ELF-1 (cell line): Measurements from ENCODE around the gene NFATC4.
"Not testable (repeated sequence)": the region's sequence is repeated elsewhere in the genome, so short reads cannot be mapped to it uniquely, and the experiment has no call there.

ENCODE experiments used
- DNase-seq: peaks from one replicate; pipeline ENCODE4 v3.0.0-alpha.2; 2016; ENCODE audit warnings: low read depth, low spot score

The NFATC4 gene

DNA sequence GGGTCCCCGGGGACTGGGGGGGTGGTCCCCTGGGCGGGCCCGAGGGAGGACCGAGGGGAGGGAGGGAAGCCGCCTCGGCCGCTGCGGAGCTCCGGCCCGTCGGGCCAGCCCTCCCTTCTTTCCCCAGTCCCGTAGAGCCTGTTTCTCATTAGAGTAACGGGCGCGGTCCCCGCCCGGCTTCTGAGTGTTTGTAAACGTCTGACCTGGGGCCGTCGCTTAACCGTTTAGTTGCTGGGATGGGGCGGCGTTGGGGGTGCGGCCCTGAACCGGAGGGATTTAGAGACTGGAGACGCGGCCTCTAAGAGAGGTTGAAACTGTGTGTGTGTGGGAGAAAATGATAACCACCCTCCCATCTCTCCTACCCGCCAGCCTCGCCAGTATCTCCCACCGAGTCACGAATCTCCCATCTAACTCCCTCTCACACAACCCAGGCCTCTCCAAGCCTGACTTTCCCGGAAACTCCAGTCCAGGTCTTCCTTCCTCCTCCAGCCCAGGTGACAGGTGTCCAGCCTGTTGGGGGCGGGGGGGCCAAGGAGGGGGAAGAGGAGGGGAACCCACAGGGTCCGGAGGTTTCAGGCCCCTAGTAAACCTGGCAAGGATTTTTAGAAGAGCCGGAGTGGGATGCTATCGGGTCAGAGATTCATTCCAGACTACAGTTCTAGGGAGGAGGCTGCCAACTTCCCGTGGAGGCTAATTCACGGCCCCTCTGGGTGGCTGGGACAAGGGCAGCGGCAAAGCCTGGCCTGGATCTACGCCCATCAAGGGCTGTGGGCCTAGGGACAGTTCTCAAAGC is 1.1 kb upstream of the NFATC4 start:
- peak; percentile 95 for DNase-seq

DNA sequence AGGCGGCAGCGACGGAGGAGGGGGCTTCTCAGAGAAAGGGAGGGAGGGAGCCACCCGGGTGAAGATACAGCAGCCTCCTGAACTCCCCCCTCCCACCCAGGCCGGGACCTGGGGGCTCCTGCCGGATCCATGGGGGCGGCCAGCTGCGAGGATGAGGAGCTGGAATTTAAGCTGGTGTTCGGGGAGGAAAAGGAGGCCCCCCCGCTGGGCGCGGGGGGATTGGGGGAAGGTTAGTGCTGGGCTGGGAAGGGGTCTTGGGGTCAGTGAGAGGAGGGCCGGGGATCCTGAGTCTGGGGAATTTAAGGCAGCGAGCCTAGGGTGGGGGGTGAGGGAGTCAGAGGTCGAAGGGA is 203 bp downstream of the NFATC4 start:
- DNase-seq = no peak

- DNase-seq = no peak
These were observed 723 bp downstream of the NFATC4 start for GRCh38 chr14:24368562-24369252.

GRCh38 chr14:24369463-24369862 is 1.5 kb downstream of the NFATC4 start:
- DNase-seq = no peak

- DNase-seq = no peak
These were observed 2.1 kb downstream of the NFATC4 start for GRCh38 chr14:24369907-24370687.

DNA sequence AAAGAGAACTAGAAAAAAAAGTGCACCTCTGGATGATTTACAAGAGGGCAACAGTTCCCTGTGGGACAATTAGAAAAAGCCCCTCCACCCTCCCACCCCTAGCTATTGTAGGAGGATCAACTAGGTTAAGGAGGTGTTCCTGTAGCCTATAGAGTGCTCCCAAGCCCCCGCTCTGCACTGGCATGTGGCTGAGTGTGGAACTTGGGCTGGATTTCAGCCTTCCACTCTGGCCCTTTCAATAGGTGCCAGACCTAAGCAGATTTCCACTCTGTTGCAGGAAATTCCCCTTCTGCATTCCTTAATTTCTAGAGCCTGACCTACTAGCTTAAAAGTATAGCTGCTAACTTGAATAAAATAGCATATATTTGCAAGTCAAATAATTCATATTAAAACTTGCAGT is 2.8 kb downstream of the NFATC4 start:
- DNase-seq = no peak

GRCh38 chr14:24371605-24372004 is 3.6 kb downstream of the NFATC4 start:
- DNase-seq = not testable (repeated sequence)

DNA sequence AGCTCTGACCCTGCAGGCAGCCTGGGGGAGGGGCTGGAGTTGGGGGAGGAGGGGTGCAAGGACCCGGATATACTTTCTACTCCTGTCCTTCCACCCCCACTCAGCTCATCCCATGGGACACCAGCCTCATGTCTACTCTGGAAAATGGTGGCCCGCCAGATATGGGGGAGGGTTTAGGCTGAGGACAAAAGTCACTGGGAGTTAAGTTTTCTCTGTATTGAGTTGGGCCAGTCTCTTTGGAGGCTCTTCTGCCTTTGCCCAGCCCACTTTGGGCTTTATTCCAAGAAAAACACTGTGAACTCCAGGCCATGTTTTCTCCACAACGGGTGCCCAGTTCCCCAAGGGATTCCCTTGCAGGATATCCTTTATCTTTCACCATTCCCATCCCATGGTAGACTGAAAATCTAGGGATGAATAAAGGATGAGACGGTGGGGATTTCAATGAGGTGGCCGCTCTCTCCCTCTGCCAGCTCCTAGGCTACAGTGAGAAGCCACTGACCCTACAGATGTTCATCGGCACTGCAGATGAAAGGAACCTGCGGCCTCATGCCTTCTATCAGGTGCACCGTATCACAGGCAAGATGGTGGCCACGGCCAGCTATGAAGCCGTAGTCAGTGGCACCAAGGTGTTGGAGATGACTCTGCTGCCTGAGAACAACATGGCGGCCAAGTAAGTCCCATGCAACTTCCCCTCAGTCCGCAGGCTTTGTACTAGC is 4.9 kb downstream of the NFATC4 start:
- DNase-seq = no peak

DNA sequence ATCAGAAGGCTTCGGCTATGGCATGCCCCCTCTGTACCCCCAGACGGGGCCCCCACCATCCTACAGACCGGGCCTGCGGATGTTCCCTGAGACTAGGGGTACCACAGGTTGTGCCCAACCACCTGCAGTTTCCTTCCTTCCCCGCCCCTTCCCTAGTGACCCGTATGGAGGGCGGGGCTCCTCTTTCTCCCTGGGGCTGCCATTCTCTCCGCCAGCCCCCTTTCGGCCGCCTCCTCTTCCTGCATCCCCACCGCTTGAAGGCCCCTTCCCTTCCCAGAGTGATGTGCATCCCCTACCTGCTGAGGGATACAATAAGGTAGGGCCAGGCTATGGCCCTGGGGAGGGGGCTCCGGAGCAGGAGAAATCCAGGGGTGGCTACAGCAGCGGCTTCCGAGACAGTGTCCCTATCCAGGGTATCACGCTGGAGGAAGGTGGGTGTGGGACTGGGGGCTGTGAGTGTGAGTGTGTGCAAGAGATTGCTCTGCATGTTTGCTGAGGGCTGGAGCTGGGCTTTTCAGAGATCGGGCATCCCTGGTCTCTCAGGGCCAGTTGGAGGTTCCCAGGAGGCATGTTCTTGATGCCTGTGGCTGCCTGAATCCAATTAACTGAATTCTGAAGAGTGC is 8.6 kb downstream of the NFATC4 start:
- DNase-seq = peak; percentile 83

DNA sequence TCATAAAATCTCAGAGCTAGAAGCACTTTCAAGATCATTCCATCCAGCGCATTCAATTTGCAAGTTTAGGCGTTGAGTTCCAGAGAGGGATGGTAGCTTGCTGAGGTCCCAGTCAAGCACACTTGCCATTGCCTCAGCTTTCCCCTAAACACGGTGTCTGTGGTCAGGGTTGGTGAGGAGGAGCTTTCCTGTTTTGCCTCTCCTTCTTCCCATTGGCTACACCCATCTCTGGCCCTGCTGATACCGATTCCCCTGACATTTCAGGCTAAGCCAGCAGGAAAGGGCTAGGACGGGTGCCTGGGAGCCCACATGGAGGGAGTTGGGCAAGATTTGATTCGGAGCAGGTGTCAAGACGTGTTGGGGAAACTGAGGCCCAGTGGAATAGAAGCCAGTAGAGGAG is 9.1 kb downstream of the NFATC4 start:
- DNase-seq = no peak

GRCh38 chr14:24377657-24378056 is 9.7 kb downstream of the NFATC4 start:
- peak; percentile 66 for DNase-seq

DNA sequence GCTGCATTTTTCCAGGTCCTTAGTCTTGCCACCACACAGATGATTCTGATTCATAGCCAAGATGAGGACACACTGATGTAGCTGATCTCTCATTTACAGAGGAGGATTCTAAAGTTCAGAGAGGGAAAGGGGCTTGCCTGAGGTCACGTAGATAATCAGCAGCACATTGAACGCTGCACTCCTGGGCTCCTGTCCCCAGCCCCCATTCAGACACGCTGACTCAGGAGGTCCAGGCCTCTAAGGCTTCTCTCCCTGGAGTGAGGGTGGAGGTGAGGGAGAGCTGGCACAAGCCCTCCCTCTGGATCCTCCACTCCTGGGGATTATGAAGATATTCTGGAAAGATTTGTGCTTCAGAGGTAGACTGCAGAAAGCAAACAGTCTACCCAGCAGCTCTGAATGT is 10.3 kb downstream of the NFATC4 start:
- no peak for DNase-seq

DNA sequence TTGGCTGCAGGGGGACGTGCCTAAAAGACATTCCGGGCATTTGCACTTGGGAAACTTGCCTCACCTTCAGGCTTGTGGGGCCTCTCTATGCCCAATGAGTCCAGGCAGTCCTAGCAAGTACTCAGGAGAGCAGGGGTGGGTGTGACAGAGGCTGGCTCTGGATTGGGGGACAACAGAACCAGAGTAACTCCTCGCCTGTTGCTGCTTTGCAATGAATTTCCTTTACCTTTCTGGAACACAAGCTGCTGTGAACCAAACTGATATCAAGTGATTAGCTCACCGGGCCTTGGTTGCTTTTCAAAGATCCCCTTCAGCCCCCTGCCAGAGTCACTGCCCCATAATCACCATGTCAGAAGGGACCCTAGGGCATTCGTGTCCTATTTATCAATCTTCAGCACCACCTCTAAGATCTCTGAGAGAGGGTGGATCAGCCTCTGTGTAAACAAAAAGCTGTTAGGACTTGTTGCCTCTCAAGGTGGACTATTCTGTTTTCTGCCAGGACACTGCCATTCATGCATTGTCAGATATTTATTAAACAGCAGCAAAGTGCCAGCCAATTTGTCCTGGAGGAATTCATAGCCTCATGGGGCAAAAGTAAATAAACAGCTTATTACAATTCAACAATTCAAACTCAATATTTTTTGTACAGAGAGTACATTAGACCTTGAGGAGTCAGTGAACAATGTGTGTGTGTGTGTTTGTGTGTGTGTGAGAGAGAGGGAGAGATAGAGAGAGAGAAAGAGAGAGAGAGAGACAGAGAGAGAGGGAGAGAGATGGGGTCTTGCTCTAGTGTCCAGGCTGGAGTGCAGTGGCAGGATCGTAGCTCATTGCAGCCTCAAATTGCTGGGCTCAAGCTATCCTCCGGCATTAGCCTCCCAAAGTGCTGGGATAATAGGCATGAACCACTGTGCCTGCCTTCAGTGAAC is 11.3 kb downstream of the NFATC4 start:
- DNase-seq = no peak

- peak; percentile 51 for DNase-seq
These were observed 12.1 kb downstream of the NFATC4 start for GRCh38 chr14:24379907-24380730.

- no peak for DNase-seq
These were observed 13.5 kb downstream of the NFATC4 start for GRCh38 chr14:24381363-24382063.

- no peak for DNase-seq
These were observed 14.0 kb downstream of the NFATC4 start for GRCh38 chr14:24382064-24382371.

DNA sequence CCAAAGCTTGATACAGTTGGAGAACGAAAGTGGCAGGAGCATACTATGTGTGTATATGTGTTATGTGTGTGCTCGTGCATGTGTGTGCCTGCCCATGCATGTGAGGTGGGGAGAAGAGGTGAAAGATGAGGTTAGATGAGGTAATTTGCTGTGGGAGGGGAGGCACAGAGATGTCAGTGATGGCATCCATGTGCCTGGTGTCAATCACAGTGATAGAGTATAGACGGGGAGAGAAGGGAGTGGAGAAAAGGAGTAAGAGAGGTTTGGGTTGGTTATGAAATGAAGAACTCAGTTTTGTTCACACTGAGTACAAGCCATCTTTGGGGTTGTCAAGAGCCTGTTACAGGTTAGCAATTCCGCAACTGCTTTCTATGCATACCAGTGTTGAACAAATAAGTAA is 16.2 kb downstream of the NFATC4 start:
- DNase-seq = no peak

DNA sequence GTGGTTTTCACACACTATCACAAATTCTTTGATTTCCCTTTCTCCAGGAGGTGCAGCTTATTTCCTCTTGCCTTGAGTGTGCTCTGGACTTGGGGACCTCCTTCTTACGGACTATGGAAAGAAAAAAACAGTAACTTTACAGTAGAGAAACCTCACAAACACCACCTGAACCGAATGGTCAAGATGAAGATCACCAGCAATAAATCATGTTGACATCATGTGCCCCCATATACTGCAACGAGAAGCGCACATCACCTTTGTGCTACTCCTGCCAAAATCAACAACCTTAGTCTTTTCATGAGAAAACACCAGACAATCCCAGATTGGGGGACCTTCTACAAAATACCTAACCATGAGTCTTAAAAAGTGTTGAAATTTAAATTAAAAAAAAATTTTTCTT is 17.5 kb downstream of the NFATC4 start:
- no peak for DNase-seq

GRCh38 chr14:24387009-24387345 is 19.0 kb downstream of the NFATC4 start:
- DNase-seq = no peak
